ENCODE measurements around the gene PON3.
A peak's percentile ranks its signal among the peaks of the same experiment; 100 is the strongest.

Gene PON3

DNA sequence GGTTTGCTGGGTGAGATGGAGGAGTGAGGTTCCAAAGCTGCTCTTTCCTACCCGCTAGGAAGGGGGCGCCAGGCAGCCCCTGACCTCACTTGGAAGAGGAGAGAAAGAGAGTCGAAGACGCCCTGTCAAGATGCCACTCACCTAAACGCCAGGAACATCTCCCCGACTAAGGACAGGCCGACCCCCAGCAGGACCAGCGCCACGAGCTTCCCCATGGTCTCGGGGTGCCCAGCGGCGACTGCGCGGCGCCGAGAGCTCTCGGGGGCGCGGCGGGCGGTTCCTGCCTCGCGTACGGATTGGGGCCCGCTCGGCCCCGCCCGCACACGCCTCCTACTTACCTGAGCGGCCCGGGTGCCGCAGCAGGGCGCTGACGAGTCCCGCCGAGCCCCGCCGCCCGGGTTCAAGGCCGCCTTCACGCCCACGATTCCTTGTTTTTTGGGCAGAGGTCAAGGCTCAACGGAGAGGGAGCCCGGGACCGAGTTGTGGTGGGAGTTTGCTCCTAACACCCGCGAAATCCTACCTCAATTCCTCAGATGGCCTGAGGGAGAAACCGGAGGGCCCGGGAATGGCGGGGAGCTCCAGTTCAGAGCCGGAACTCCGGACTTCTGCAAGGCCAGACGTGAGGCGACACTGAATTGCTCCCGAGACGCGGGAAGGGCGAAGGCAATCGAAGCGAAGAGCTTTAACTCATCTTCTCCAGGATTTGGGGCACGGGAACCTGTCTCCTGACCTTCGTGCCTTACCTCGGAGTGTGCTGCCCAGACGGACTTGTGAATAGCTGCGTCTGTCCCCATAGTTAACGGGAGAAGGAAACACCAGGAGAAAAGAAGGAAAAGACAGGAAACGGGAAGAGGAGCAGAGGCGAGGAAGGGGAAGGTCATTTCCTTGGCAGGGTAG is at the start of gene PON3:
PON3 (minus strand) TSS at position 240 of the 897 bp plus-strand sequence; CDS start at position 215, 25 bp downstream.
- no peaks in the 10 kb centered on the region for H3K4me1 ChIP-seq (ENCODE audit: control insufficient read depth, insufficient read depth, low read length)
- peak within 1 kb of the TSS; percentile 82 for H3K9ac ChIP-seq (ENCODE audit: low read depth, low read length)
- H3K27me3 ChIP-seq (ENCODE audit: control insufficient read depth, insufficient read depth, low read length), result peaks cover 12% of the 10 kb centered on the region
- no peaks in the 10 kb centered on the region for H3K36me3 ChIP-seq (ENCODE audit: control insufficient read depth, insufficient read depth, low read length)
- H3K9me3 ChIP-seq (ENCODE audit: control insufficient read depth, insufficient read depth, low read length), result no peaks in the 10 kb centered on the region
- peak within 1 kb of the TSS; percentile 83 for H3K4me3 ChIP-seq (ENCODE audit: low read depth, low read length)

DNA sequence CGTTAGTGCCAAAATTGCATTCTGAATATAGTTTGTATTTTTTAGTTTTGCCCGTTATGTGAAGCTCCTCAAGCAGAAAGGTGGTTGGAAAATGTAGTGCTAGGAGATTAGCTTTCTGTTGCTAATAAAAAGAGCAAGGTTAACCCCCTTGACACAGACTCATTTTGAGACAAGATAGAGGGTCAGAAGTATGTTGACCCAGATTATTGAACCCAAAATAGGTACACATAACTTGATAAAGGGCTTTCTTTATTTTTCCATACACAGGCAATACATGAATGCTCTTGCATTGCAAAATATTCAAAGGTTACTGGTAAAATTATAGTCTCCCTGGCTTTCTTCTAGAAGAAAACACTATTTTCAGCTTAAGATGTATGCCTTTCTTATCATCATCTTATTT is 48.6 kb upstream of the PON3 start:
- no peak overlapping the region for H3K9ac ChIP-seq (ENCODE audit: low read depth, low read length)
- no peaks in the 10 kb centered on the region for H3K9me3 ChIP-seq (ENCODE audit: control insufficient read depth, insufficient read depth, low read length)
- no peak overlapping the region for H3K4me3 ChIP-seq (ENCODE audit: low read depth, low read length)
- no peaks in the 10 kb centered on the region for H3K4me1 ChIP-seq (ENCODE audit: control insufficient read depth, insufficient read depth, low read length)
- no peaks in the 10 kb centered on the region for H3K27me3 ChIP-seq (ENCODE audit: control insufficient read depth, insufficient read depth, low read length)
- H3K36me3 ChIP-seq (ENCODE audit: control insufficient read depth, insufficient read depth, low read length), result no peaks in the 10 kb centered on the region

DNA sequence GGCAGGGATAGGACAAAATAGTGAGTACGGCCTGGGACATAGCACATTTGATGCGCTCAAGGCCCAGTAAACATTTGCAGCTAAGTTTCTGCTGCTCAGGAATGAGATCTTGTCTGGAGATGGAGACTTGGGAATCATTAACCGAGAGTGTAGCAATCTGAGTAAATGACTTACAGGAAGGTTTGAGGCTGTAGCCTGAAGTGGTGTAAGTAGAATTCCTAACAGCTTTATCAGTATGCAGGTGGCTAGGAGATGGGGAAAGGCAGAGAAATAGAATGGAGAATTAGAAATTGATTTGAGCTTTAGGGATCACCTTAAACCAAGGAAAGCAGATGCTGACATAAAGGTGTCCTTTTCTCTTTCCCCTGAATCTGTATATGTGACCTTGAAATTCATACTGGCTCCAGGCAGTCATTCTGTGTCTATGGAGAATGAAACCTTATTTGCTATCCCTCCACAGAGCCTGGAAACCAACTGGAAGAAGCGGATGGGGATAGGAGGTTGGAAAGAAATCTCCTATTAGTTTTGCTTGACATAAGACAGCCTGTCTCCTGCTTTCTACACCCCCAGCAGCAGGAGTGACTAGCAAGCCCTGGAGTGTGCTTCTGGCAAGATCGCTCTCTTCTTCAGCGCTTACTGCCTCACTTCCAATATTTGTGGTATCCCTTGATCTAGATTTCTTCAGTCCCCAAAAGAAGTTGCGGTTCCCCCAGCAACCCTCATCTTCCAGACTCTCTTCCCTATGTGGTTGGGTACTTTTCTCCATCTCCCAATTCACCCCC is 45.1 kb upstream of the PON3 start:
- no peak overlapping the region for H3K9ac ChIP-seq (ENCODE audit: low read depth, low read length)
- H3K36me3 ChIP-seq (ENCODE audit: control insufficient read depth, insufficient read depth, low read length), result no peaks in the 10 kb centered on the region
- H3K9me3 ChIP-seq (ENCODE audit: control insufficient read depth, insufficient read depth, low read length), result no peaks in the 10 kb centered on the region
- no peaks in the 10 kb centered on the region for H3K27me3 ChIP-seq (ENCODE audit: control insufficient read depth, insufficient read depth, low read length)
- no peaks in the 10 kb centered on the region for H3K4me1 ChIP-seq (ENCODE audit: control insufficient read depth, insufficient read depth, low read length)
- H3K4me3 ChIP-seq (ENCODE audit: low read depth, low read length), result no peak overlapping the region

DNA sequence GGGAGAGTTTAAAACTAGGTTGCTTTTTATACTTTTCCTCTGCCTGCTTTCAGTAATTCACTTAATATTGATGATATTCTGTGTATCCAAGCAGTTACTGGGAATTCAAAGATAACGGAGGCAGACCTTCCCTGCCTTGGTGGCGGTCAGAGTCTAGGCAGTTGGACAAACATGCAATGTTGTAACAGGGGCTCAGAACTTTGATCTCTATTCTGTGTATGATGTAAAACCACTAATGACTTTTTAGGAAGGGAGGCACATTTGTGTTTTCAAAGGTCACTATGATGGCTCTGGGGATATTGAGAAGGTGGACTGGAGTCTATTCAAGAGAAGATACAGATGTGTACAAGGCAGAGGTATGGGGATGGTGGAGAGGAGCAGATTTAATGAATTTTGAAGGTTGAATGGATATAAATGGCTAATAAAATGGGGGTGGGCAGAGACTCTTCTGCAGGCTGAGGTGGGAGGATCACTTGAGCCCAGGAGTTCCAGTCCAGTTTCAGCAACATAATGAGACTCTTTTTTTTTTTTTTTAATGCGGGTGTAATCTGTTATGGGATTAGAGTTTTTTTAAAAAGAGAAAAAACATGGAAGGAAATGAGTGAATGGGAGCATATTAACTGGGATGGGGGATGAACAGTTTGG is 44.3 kb upstream of the PON3 start:
- Histone ChIP-seq H3K4me3 (ENCODE audit: low read depth, low read length) (no peak overlapping the region), H3K36me3 (ENCODE audit: control insufficient read depth, insufficient read depth, low read length) (no peaks in the 10 kb centered on the region), H3K9me3 (ENCODE audit: control insufficient read depth, insufficient read depth, low read length) (no peaks in the 10 kb centered on the region), H3K27me3 (ENCODE audit: control insufficient read depth, insufficient read depth, low read length) (no peaks in the 10 kb centered on the region), H3K9ac (ENCODE audit: low read depth, low read length) (no peak overlapping the region), H3K4me1 (ENCODE audit: control insufficient read depth, insufficient read depth, low read length) (no peaks in the 10 kb centered on the region)

DNA sequence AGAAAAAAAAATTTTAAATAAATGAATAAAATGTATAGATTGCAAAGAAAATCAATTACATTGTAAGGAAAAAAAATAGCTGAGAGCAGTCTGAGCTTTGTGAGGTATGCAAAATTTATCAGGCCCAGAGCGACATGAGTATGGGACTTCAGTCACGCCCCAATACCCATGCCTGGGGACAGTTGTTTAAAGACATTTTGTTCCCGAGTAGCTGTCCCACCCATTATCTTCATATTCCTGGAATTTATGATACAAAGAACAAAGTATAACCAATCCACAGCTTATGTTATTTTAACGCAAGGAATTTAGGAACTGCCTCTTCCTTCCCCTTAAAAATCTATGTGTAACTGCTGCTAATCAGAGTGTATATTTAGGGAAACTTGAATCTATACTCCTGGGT is 40.2 kb upstream of the PON3 start:
- Histone ChIP-seq H3K4me1 (ENCODE audit: control insufficient read depth, insufficient read depth, low read length) (peaks cover 4% of the 10 kb centered on the region), H3K36me3 (ENCODE audit: control insufficient read depth, insufficient read depth, low read length) (no peaks in the 10 kb centered on the region), H3K4me3 (ENCODE audit: low read depth, low read length) (no peak overlapping the region), H3K27me3 (ENCODE audit: control insufficient read depth, insufficient read depth, low read length) (no peaks in the 10 kb centered on the region), H3K9me3 (ENCODE audit: control insufficient read depth, insufficient read depth, low read length) (no peaks in the 10 kb centered on the region), H3K9ac (ENCODE audit: low read depth, low read length) (no peak overlapping the region)

DNA sequence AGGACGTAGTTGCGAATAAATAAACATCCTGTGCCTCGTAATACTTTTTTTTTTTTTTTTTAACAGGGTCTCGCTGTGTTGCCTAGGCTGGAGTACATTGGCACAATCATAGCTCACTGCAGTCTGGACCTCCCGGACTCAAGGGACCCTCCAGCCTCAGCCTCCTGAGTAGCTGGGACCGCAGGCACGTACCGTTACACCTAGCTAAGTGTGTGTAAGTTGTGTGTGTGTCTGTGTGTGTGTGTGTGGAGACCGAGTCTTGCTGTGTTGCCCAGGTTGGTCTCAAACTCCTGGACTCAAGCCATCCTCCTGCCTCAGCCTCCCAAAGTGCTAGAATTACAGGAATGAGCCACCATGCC is 39.2 kb upstream of the PON3 start:
- Histone ChIP-seq H3K4me3 (ENCODE audit: low read depth, low read length) (peak overlapping the region; percentile 89), H3K36me3 (ENCODE audit: control insufficient read depth, insufficient read depth, low read length) (no peaks in the 10 kb centered on the region), H3K27me3 (ENCODE audit: control insufficient read depth, insufficient read depth, low read length) (no peaks in the 10 kb centered on the region), H3K9ac (ENCODE audit: low read depth, low read length) (peak overlapping the region; percentile 77), H3K4me1 (ENCODE audit: control insufficient read depth, insufficient read depth, low read length) (peaks cover 4% of the 10 kb centered on the region), H3K9me3 (ENCODE audit: control insufficient read depth, insufficient read depth, low read length) (no peaks in the 10 kb centered on the region)

DNA sequence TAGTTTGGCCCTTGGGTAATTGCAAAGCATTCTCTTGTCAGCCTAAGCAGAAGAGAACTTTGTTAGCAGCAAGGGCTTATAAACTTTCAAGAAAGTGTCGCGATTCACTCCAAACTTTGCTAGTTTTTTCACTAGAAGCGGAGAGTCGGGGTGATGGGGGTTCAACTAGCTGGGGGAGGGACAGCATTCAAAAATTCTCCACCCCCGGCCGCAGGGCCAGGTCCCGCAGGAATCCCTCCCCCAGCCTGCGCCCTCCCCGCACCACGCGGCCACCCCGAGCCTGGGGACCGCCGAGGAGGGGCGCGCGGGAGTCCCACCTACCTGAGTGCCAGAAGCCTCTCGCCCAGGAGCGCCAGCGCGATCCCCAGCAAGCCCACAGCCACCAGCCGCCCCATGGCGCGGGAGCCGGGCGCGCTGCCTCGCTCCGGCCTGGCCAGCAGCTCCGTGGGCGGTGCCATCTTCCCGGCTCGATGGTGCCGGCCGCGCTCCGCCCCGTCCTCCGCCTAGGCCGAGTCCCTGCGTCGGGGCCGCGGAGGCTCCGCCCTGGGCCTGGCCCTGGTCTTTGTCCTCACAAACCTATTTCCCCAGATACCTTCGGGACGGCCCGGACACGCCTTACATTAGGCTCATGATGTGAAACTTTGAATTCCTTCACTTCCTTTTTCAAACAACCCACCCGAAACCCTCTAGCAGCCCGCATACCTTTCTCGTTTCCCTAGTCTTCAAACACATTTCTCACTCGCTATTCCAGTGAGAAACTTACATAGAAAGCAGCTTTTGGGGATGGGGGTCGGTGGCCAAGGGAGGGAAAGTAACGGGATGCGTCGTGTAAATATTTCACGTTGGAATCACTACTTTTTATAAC is 38.6 kb upstream of the PON3 start, which contains the start of gene PON2:
PON2 (minus strand) TSS at position 472 of the 865 bp plus-strand sequence; CDS start at position 395, 77 bp downstream.
- peak within 1 kb of the TSS; percentile 89 for H3K4me3 ChIP-seq (ENCODE audit: low read depth, low read length)
- H3K9me3 ChIP-seq (ENCODE audit: control insufficient read depth, insufficient read depth, low read length), result no peaks in the 10 kb centered on the region
- H3K9ac ChIP-seq (ENCODE audit: low read depth, low read length), result peak within 1 kb of the TSS; percentile 77
- H3K4me1 ChIP-seq (ENCODE audit: control insufficient read depth, insufficient read depth, low read length), result peaks cover 4% of the 10 kb centered on the region
- H3K27me3 ChIP-seq (ENCODE audit: control insufficient read depth, insufficient read depth, low read length), result no peaks in the 10 kb centered on the region
- H3K36me3 ChIP-seq (ENCODE audit: control insufficient read depth, insufficient read depth, low read length), result no peaks in the 10 kb centered on the region

DNA sequence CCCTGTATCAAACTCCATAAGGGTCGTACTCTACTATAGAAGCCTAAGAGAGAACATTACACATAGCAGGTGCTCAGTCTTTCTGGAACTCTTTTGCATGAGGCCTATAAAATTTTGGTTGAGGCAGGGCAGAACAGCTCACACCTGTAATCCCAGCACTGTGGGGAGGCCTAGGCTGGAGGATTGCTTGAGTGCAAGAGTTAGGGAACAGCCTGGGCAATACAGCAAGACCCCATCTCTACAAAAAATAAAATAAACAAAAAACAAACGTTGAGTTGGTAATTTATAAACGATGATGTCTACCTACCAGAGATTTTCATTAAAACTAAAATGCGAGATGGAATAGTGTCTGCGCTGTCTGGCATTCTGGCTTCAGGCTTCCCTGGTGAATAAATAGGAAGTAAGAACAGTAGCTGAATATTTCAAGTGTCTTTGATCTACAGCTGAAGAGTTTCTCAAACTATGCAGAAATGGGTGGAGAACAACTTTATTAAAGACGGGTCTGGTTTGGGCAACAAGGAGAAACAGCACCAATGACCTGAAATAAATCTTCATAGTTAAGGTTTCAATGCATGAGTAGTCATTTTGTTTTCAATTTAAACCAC is 37.9 kb upstream of the PON3 start:
- Histone ChIP-seq H3K4me3 (ENCODE audit: low read depth, low read length) (peak overlapping the region; percentile 89), H3K36me3 (ENCODE audit: control insufficient read depth, insufficient read depth, low read length) (no peaks in the 10 kb centered on the region), H3K9me3 (ENCODE audit: control insufficient read depth, insufficient read depth, low read length) (no peaks in the 10 kb centered on the region), H3K9ac (ENCODE audit: low read depth, low read length) (peak overlapping the region; percentile 77), H3K27me3 (ENCODE audit: control insufficient read depth, insufficient read depth, low read length) (no peaks in the 10 kb centered on the region), H3K4me1 (ENCODE audit: control insufficient read depth, insufficient read depth, low read length) (peaks cover 4% of the 10 kb centered on the region)

DNA sequence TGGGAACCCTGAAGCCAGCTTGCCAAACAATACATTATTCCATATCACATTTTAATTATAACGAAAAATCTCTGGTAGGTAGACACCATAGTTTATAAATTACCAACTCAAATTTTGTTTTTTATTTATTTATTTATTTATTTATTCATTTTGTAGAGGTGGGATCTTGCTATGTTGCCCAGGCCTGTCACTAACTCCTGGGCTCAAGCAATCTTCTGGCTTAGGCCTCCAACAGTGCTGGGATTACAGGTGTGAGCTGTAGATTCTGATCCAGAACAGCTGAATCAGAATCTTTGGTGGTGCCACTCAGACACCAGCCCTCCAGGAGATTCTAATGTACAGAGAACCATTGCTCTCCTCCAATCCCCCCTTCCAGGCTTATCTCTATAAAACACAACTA is 37.0 kb upstream of the PON3 start:
- H3K9me3 ChIP-seq (ENCODE audit: control insufficient read depth, insufficient read depth, low read length), result no peaks in the 10 kb centered on the region
- no peak overlapping the region for H3K9ac ChIP-seq (ENCODE audit: low read depth, low read length)
- peaks cover 7% of the 10 kb centered on the region for H3K4me1 ChIP-seq (ENCODE audit: control insufficient read depth, insufficient read depth, low read length)
- H3K27me3 ChIP-seq (ENCODE audit: control insufficient read depth, insufficient read depth, low read length), result no peaks in the 10 kb centered on the region
- no peak overlapping the region for H3K4me3 ChIP-seq (ENCODE audit: low read depth, low read length)
- H3K36me3 ChIP-seq (ENCODE audit: control insufficient read depth, insufficient read depth, low read length), result no peaks in the 10 kb centered on the region

DNA sequence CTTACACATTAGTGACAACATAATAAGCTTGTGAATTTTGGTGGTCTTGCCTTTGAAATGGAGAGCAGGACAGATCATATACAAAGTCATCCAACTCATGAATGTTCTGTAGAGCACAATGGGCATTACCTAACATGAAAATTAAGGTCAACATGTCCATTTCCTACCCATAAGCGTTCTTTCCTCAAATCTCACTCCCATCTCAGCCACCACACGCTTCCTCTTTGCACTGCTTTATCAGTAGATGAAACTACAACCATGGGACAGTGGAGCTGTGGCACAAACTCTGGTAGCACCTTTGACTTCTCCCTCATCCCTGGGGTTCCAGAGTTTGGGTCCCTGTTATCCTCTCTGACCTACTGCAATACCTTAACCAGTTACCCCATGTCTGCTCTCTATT is 36.4 kb upstream of the PON3 start:
- Histone ChIP-seq H3K27me3 (ENCODE audit: control insufficient read depth, insufficient read depth, low read length) (no peaks in the 10 kb centered on the region), H3K4me3 (ENCODE audit: low read depth, low read length) (no peak overlapping the region), H3K9ac (ENCODE audit: low read depth, low read length) (no peak overlapping the region), H3K9me3 (ENCODE audit: control insufficient read depth, insufficient read depth, low read length) (no peaks in the 10 kb centered on the region), H3K4me1 (ENCODE audit: control insufficient read depth, insufficient read depth, low read length) (peaks cover 12% of the 10 kb centered on the region), H3K36me3 (ENCODE audit: control insufficient read depth, insufficient read depth, low read length) (no peaks in the 10 kb centered on the region)

All from iPS-15b (cell line).